CD4-positive, alpha-beta T cell treated with Interleukin-2 at 100 ng/mL for 4 hours (primary cell): Measurements from ENCODE around the gene HES6.

ENCODE experiments used
- DNase-seq: peaks from one replicate; pipeline ENCODE4 v3.0.0-alpha.2; 2020; ENCODE audit warnings: low spot score

Gene HES6

GRCh38 chr2:238254095-238254723 lies 14.4 kb upstream of the HES6 start:
- no peak for DNase-seq

DNA sequence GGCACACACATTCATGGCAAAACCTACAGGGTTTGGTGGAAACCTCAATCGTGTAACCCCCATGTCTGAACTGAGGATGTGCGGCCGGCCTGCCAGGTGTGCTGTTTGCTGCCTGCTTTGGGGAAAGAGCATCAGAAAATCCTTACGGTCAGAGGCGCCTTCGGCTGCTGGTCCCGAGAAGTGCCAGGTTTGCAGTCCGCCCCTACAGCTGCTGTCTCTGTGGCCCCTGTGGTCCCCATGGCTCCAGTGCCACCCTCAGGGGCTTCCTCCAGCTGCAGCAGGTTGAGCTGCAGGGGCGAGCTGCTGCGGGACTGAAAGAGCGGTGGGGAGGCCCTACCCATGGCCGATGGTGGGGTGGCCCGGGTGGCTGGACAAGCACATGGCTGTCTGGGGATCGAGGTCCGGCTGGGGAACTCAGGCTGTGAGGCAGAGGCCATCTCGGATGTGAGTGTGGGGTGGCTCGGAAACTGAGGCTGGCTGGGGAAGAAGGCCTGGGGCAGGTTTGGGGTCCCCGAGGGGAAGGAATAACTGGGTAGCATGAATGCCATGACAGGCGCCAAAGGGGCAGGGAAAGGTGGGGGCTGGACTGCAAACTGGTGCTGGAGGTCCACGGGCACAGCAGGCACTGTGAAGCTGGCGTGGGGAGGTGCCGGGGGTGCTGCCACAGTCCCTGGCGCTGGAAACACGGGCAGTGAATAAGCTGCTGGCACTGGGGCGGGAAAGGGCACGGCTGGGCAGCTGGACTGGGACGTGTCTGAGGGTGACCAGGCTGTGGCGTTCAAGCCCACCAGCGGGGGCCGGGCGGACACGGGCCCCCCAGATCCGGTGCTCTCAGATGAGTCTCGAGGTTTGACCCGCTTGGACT lies 13.2 kb upstream of the HES6 start:
- DNase-seq = no peak

DNA sequence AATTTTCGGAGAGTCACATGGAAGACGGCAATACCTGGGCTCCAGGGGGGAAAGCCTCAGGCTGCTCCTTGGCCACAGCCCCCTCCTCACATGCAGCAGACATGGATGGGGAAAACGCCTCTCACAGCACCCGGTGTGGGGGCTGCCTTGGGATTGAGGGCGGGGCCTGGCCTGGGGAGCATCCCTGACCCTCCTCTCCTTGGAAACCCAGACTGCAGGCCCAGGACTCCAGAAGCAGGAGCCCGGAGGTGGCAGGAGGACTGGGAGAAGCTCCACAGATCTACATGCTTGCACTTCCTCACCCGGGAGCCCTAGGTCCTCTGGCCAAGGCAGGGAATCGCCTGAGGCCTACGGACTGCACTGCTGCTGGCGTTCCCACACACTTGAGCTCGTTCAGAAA lies 12.1 kb upstream of the HES6 start:
- no peak for DNase-seq

GRCh38 chr2:238251331-238251730 lies 11.5 kb upstream of the HES6 start:
- DNase-seq = no peak

GRCh38 chr2:238250896-238251295 lies 11.1 kb upstream of the HES6 start:
- DNase-seq = no peak

GRCh38 chr2:238247841-238248453 lies 8.1 kb upstream of the HES6 start:
- no peak for DNase-seq

DNA sequence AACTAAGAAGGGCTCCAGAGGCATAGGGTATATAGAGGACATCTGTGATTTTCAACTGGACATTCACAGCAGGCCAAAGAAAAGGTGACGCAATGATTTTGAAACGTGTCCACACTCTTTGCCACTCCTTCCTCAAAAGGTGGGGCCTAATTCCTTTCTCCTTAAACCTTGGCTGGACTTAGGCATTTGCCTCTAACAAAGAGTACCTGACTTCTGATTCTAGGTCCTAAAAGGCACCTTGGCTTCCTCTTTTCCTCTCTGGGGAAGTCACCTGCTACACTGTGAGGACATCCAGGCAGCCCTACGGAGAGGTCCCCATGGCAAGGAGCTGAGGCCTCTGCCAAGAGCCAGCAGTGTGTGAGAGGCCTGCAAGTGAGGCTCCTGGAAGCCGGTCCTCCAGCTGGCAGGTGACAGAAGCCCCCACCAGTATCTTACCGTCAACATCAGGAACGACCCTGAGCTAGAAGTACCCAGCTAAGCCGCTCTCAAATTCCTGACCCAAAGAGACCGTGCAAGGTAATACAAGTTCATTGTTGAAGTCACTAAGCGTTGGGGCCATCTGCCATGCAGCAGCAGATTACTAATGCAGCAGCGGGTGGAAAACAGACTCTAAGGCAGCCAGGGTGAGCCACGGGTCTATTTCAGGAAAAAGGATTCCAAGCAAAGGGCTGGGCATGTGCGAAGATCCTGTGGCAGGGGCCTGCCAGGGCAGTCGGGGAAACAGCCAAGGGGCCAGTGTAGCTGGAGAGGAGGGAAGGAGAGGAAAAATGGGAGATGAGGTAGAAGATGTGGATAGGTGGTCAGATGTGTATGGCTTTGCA lies 7.4 kb upstream of the HES6 start:
- no peak for DNase-seq

DNA sequence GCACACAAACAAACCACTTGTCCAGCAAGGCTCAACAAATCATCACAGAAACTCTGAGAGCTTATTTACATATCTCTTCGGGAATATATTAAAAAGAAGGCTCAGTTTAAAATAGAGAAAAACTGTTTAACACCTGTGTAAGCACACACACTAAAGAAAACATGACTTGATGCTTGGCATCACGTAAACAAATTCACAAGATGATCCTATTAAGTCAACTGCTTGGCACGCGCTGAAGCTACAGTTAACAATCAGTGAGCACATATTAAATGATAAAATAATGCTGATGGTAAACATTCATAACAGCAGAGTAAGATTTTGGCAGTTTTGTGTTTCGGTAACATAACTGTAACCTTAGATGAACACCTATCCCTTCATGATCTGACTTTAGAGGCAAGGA lies 4.3 kb upstream of the HES6 start:
- no peak for DNase-seq

- no peak for DNase-seq
These were observed 3.7 kb upstream of the HES6 start for GRCh38 chr2:238243496-238244076.

DNA sequence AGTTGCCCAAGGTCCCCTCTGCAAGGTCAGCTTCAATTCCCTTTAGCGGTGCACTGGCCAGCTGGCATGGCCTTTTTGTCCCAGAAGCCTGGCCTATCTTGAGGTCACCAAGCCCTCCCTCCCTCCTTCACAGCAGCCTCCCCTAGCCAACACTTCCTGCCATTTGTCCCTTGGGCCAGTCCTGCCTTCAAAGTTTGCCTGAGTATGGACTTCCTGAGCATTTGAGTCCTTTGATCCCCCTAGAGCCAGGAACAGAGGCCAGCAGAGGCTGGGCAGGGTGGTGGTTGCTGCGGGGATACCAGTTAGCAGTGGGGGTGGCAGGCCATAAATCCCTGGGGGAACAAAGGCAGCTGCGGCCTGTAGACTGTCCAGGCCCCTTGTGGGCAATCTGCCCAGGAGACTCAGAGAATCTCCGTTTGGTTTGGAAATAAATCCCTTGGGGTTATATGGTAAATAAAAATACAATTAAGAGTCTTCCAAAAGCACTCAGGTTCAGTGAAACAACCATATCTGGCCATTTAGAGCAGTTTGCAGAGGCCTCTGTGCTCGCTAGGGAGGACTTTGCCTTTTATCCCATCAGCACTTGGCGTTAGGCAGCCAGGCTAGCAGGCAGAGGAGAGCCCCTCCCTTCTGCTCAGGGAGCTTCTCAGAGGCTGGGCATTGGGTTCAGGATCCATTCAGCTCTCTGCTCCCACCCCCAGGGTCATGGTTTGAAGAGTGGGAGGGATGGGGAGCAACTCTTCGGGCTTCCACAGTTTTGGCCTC lies 3.1 kb upstream of the HES6 start:
- DNase-seq = no peak

- DNase-seq = no peak
These were observed 2.1 kb upstream of the HES6 start for GRCh38 chr2:238241970-238242369.

DNA sequence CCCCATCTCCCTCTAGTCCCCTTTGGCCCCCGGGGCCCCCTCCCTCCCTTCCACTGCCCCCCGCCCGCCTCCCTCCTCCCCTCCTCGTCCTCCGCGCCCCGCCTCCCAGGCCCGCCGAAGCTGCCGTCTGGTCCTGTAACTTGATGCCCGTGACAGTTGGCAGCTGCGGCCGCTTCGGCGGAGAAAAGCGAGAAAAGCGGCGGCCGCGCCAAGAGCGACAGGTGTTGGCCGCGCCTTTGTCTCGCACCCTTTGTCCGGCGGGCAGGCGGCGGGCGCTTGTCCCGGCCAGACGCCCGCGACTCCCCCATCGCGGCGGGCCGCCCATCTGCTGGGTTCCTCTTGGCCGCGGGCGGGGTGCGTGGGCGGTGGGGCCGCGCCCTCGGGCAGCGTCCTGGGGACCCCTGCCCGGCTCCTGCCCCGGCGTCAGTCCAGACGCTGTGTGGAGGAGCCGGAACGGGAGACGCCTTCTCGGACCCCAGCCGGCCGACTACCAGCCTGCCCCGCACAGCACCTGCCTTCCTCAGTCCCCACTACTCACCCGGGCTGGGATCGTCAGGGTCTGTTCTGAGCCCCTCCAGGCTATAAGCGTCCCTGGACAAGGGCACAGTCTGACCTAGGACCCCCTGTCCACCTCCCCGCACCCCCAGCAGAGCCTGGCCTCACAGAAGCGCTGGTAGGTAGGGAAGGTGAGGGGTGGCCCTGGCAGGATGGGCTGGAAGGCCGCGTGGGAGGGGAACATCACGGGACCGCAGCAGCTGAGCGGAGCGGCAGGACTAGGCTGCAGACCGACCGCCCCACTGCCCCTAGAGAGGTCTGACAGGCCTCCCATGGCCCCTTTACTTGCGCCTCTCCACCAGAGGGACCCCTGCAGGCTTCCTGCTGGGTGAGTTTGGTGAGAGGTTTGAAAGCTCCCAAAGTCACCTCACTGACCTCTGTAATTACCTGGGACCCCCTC lies 1.2 kb upstream of the HES6 start:
- DNase-seq = no peak

- no peak for DNase-seq
These were observed 335 bp downstream of the HES6 start for GRCh38 chr2:238239543-238239862.

DNA sequence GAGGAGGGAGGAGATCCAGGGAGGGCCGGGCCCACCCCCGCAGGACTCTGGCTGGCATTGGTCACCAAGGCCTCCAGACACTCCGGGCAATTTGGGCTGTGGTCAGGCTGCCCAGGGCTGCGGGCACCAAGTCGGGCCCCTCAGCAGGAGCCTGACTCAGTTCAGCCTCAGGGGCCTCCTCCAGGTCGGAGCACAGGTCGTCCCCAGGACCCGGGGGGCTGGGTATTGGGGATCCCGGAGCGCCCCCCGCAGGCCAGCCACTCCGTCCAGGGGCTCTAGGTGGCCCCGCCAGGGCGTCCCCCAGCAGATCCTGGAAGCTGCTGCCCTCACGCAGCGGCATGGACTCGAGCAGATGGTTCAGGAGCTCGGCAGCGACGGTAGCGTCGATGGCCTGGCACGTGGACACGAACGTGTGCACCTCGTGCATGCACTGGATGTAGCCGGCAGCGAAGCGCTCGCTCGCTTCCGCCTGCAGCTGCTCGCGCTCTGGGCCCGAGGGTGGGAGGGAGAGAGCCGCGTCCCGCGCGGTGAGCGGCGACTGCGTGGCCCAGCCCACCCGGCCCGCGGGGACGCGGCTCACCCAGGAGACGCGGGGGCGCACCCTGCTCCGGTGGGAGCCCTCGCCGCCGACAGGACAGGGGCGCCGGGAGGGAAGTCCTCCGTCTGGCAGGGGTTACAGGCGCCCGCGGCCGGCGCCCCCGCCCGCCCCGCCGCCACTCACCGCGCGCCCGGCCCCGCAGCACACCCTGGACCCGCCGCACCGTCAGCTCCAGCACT lies 884 bp downstream of the HES6 start:
- DNase-seq = peak; percentile 21

DNA sequence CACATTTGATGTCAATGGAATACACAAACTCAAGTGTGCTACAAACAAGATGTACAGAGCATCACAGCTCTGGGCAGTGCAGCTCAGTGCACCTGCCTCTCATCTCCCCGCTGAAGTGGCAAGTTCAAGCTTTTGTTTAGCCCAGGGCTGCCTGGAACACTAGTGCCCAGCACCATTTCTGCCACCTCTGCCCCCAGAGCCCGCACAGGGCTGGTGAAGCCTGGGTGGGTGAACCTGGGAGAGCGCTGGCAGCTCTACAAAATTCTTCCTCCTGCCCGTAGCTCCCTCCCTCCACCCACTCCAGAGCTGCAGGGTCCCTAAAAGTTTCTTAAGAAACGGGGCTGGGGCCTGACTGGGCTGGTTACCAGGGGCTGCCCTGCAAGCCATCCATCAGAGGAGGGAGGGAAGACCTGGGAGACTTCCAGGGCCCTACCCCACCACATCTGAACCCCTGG lies 1.5 kb downstream of the HES6 start:
- no peak for DNase-seq

DNA sequence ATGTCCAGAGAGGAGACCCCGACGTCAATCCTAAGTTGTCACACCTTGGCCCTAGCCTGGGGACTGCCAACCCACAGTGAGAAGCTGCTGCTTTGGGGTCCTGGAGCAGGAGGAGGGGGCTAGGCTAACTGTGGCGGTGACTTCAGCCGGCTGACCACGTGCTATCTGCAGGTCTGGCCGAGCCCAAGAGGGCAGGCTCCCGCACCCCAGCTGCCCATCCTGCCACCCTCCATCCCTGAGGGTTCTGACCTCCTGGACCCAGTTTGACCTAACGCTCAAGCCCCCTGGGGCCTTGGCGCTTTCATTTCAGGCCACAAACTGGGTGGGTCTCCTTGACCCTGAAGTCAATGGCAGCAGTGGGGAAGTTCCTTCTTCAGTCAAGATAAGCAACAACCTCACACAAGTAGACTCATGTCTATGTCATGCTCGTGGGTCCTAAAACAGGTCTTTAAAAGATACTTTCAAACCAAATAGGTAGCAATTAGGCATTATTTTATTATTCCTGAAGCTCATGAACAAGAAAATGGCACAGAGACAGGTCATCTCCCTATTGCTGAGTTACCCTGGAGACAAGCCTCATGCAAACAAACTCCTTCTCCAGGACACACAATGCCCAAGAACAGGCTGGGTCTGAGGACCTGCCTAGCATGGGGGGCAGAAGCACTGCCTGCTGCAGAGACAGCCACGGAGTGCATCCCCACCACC lies 2.3 kb downstream of the HES6 start:
- DNase-seq = no peak

DNA sequence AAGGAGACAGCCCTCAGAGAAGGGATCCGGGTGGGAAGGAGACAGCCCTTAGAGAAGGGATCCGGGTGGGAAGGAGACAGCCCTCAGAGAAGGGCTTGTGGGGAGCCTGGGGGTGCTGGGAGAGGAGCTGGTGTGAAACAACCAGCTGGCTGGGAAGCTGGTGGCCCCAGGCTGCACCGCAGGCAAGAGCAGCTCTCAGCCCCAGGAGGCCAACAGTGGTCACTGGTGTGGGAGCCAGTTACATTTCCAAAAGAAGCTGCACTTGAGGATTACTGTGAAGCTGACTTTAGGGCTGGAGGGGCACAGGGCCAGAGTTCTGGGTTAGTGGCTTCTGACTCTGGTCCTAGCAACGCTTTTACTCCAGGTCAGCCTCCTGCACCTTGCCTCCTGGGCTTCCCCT lies 3.3 kb downstream of the HES6 start:
- no peak for DNase-seq

- DNase-seq = no peak
These were observed 4.0 kb downstream of the HES6 start for GRCh38 chr2:238235856-238236255.

DNA sequence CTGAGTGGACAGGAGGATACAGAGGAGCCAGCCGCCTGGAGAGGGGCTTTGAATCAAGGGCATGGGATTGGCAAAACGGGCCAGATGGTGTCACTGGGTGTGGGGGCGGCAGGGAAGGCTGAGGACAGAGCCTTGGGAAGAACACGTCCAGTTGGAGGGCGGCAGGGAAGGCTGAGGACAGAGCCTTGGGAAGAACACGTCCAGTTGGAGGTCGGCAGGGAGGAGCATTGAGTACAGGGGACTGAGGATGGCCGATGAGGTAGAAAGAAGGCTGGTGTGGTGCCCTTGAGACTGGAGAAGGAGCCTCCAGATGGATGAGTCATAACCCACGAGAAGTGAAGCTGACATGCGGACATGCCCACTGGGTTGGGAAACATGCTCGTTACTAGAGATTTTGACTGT lies 4.5 kb downstream of the HES6 start:
- DNase-seq = no peak
